Retina (tissue), 1 donor: ENCODE data around the gene ASL.
"Not testable (repeated sequence)": the region's sequence is repeated elsewhere in the genome, so short reads cannot be mapped to it uniquely, and the experiment has no call there.

ENCODE experiments used
- DNase-seq: peaks from one replicate; pipeline ENCODE4 v3.0.0-alpha.2; 2016

The ASL gene

DNA sequence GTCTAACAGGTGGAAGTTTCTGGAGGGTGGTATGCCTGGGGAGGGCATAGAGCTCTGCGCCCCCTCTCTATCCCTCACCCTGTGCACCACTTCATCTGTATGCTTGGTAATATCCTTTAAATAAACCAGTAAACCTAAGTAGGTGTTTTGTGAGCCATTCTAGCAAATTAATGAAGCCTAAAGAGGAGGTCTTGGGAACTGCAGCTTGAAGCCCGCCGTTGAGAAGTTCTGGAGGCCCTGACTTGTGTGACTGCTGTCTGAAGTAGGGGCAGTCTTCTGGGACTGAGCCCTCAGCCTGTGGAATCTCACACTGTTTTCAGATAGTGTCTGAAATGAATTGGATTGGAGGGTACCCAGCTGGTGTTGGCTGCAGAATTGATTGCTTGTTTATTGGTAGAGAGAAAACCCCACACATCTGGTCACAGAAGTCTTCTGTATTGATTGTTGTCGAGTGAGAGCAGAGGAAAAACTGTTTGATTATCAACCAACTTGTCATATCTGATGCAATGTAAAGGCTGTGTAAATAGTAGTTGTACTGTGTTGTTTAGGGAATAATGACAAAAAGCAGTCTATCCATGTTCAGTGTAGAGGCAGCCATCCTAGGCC is 43.7 kb downstream of the ASL start:
- no peak for DNase-seq

DNA sequence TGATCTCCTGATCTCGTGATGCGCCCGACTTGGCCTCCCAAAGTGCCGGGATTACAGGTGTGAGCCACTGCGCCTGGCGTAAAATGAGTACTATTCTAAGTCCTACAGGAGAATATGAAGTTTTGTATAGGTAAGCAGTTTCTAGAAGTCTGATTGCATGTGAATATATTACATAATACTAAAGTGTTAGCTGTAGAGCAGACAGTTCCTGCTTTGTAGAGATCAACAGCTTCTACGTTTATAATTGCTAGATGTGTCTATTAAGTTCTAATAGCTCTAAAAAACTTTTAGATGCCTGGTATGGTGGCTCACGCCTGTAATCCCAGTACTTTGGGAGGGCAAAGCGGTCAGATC is 47.5 kb downstream of the ASL start:
- DNase-seq = no peak

DNA sequence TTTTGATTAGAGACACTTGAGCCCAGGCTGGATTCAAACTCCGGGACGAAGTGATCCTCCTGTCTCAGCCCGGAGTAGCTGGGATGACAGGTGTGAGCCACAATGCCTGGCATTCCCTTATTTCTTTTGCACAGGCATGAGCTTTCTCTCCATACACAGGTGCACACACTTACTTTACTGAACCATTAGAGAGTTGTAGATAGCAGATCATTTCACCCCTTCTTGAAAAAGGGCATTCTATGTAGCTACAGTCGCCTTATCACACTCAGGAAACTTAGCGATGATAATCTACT is 48.9 kb downstream of the ASL start:
- not testable (repeated sequence) for DNase-seq

DNA sequence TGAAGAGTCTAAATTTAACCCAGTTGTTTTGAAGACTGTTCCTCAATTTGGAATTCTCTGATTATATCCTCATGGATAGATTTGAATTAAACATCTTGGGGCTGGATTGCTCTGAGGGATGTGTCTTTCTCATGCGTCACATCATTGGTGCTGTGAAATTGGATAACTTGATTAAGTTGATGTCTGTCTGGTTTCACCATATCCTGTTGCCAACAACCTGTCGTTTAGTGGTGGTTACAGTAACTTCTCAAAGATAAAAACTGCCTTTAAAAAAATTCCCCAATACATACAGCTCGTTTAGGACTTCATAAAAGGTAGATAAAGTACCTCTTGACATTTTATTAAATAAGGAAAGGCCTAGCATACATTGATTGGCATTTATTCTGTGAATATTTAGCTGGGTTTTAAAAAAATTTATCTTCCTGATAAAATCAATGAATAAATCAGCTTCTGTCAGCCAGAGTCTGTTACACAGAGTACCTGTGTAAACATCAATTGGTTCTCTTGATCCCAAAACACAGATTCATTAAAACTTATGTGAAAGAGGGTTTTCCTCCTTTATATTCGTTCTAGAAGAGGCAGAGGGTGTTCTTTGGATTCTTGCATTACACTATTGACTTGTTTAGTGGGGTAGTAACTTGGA is 49.6 kb downstream of the ASL start:
- DNase-seq = no peak

- not testable (repeated sequence) for DNase-seq
These were observed 50.2 kb downstream of the ASL start for GRCh38 chr7:66125781-66126352.

- DNase-seq = not testable (repeated sequence)
These were observed 51.6 kb downstream of the ASL start for GRCh38 chr7:66127172-66127571.

- DNase-seq = no peak
These were observed 63.6 kb downstream of the ASL start for GRCh38 chr7:66138994-66139752.

- no peak for DNase-seq
These were observed 65.3 kb downstream of the ASL start for GRCh38 chr7:66140924-66141323.

DNA sequence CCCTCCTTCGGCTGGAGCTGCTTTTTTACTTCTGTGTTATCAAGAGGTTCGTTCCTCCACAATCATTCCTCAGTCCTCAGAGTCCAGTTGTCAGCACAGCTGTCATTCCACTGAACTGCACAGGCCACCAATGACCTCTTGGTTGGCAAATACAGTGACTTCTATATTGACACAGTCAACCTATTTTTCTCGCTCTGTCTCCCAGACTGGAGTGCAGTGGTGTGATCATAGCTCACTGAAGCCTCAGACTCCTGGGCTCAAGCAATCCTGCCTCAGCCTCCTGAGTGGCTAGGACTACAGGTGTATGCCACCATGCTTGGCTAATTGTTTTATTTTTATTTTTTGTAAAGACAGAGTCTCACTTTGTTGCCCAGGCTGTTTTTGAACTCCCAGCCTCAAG is 66.7 kb downstream of the ASL start:
- DNase-seq = no peak

DNA sequence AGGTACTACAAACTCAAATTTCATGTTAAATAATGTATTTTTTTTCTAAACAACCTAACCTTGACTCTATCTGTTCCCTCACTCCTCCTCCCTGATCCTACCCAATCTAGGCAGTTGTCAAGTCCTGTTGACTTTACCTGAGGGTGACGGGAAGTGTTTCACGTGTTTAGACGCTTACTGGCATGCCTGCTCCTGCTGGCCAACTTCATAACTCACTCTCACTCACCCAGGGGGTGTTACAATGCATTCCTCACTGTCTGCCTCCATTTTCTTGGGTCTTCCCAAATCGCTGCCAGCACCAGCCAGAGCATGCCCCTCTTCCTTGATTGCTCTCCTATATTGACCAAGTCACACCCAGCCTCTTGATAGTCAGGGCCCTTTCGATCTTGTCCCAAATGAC is 67.4 kb downstream of the ASL start:
- no peak for DNase-seq
